Liver (tissue), 9 donors: ENCODE results near the gene PROS1. TPM values are rescaled to one million over a fixed set of nuclear protein-coding genes. Genes with fewer than 3 reads are reported as not detected.
"Not testable (repeated sequence)": the region's sequence is repeated elsewhere in the genome, so short reads cannot be mapped to it uniquely, and the experiment has no call there.

ENCODE experiments used
- DNase-seq: peaks from one replicate; pipeline ENCODE4 v3.0.0-alpha.2; 2017; ENCODE audit warnings: low spot score
- H3K27ac ChIP-seq, 2 donors: one replicate each; pipeline ENCODE4 v1.7.0; 2013; ENCODE audit warnings: inconsistent platforms in 2 of 2, low read length in 2 of 2, control low read depth in 1 of 2, low read depth in 1 of 2, mild to moderate bottlenecking in 1 of 2
- H3K27me3 ChIP-seq, 4 donors: one replicate each; pipeline versions ENCODE4 v1.6.1 to v1.7.0; 2013; ENCODE audit warnings: low read length in 3 of 4, inconsistent platforms in 1 of 4, mild to moderate bottlenecking in 1 of 4, moderate library complexity in 1 of 4; ENCODE audit not compliant: control insufficient read depth in 4 of 4, insufficient read depth in 4 of 4
- H3K36me3 ChIP-seq, 4 donors: one replicate each; pipeline versions ENCODE4 v1.6.1 to v1.7.0; 2013; ENCODE audit warnings: low read length in 3 of 4, mild to moderate bottlenecking in 3 of 4, low read depth in 1 of 4, moderate library complexity in 1 of 4; ENCODE audit not compliant: control insufficient read depth in 4 of 4, insufficient read depth in 3 of 4
- H3K4me1 ChIP-seq, 4 donors: one replicate each; pipeline versions ENCODE4 v1.6.1 to v1.7.0; 2013; ENCODE audit warnings: low read length in 3 of 4, mild to moderate bottlenecking in 3 of 4, moderate library complexity in 1 of 4; ENCODE audit not compliant: control insufficient read depth in 4 of 4, insufficient read depth in 4 of 4
- H3K4me3 ChIP-seq, 3 donors: one replicate each; pipeline versions ENCODE4 v1.6.1 to v1.7.0; 2013; ENCODE audit warnings: low read length in 3 of 3, control low read depth in 1 of 3, low read depth in 1 of 3, mild to moderate bottlenecking in 1 of 3
- H3K9ac ChIP-seq, 2 donors: one replicate each; pipeline ENCODE4 v1.7.0; 2013; ENCODE audit warnings: low read length in 2 of 2, mild to moderate bottlenecking in 2 of 2, moderate library complexity in 2 of 2, control low read depth in 1 of 2, low read depth in 1 of 2
- H3K9me3 ChIP-seq, 4 donors: one replicate each; pipeline versions ENCODE4 v1.6.1 to v1.7.0; 2013; ENCODE audit warnings: low read length in 3 of 4; ENCODE audit not compliant: control insufficient read depth in 4 of 4
- ATF3 ChIP-seq: IDR thresholded peaks from 2 replicates; pipeline ENCODE4 v1.6.1; 2016; ENCODE audit warnings: antibody characterized with exemption
- EGR1 ChIP-seq, 2 donors: IDR thresholded peaks; 2 replicates each; pipeline ENCODE4 v1.6.1; 2016 to 2018; ENCODE audit warnings: antibody characterized with exemption in 2 of 2, low read depth in 2 of 2
- FOXA1 ChIP-seq: IDR thresholded peaks from 2 replicates; pipeline ENCODE4 v1.6.1; 2016; ENCODE audit warnings: antibody characterized with exemption
- FOXA2 ChIP-seq: IDR thresholded peaks from 2 replicates; pipeline ENCODE4 v1.6.1; 2016; ENCODE audit warnings: antibody characterized with exemption
- HNF4A ChIP-seq, 2 donors: conservative IDR thresholded peaks; 2 replicates each; pipeline ENCODE4 v1.6.1; 2016; ENCODE audit warnings: antibody characterized with exemption in 2 of 2, mild to moderate bottlenecking in 2 of 2
- HNF4G ChIP-seq: IDR thresholded peaks from 2 replicates; pipeline ENCODE4 v1.6.1; 2016; ENCODE audit warnings: antibody characterized with exemption
- JUND ChIP-seq, 2 donors: IDR thresholded peaks; 2 replicates each; pipeline ENCODE4 v1.6.1; 2016; ENCODE audit warnings: antibody characterized with exemption in 2 of 2
- NR2F2 ChIP-seq: IDR thresholded peaks from 2 replicates; pipeline ENCODE4 v1.6.1; 2016; ENCODE audit warnings: antibody characterized with exemption
- SP1 ChIP-seq: IDR thresholded peaks from 2 replicates; pipeline ENCODE4 v1.6.1; 2018; ENCODE audit warnings: antibody characterized with exemption, mild to moderate bottlenecking
- TAF1 ChIP-seq: conservative IDR thresholded peaks from 2 replicates; pipeline ENCODE4 v1.6.1; 2016; ENCODE audit warnings: antibody characterized with exemption, mild to moderate bottlenecking
- YY1 ChIP-seq: IDR thresholded peaks from 2 replicates; pipeline ENCODE4 v1.6.1; 2016; ENCODE audit warnings: antibody characterized with exemption, mild to moderate bottlenecking
- WGBS: extraction: QIAGEN DNeasy Blood & Tissue Kit; methylation state at CpG from one replicate; pipeline ENCODE4 v1.1.7; 2013; 5-methylcytosine and 5-hydroxymethylcytosine counted together
- polyA plus RNA-seq, 2 donors: library from polyadenylated mRNA; stranded (reverse) in 1 of 2; unstranded in 1 of 2; fragments of 200-250 nt in 1 of 2; fragments of >200 nt in 1 of 2; fragmentation: Nextera tagmentation in 1 of 2; extraction: Ambion mirVana in 1 of 2; gene quantifications; one replicate each; pipeline versions ENCODE4 v1.2.1 to v1.2.3, GENCODE V29; 2013 to 2015
- total RNA-seq, 2 donors: library from RNA; depleted of rRNA; stranded (reverse); fragments of >200 nt; gene quantifications; one replicate each; pipeline ENCODE4 v1.2.3, GENCODE V29; 2014
- TF ChIP-seq, protein P1 (sequence below): fragments of 150-350 bp; IDR thresholded peaks from 2 replicates; pipeline ENCODE4 v1.5.1; 2017; ENCODE audit warnings: improper control_type of control experiment, low read depth, low read length; ENCODE audit not compliant: missing input control
- TF ChIP-seq, protein P2 (sequence below): IDR thresholded peaks from 2 replicates; pipeline ENCODE4 v1.6.1; 2016; ENCODE audit warnings: antibody characterized with exemption
- TF ChIP-seq, protein P3 (sequence below): IDR thresholded peaks from 2 replicates; pipeline ENCODE4 v1.6.1; 2016; ENCODE audit warnings: antibody characterized with exemption
- donor health status: healthy.
- donor health status: healthy.
- donor health status: healthy.
- donor health status: healthy.
- donor health status: healthy.

Gene PROS1
- total and polyA plus RNA-seq, 4 donors, result 88.9 to 252 (median 143) TPM

DNA sequence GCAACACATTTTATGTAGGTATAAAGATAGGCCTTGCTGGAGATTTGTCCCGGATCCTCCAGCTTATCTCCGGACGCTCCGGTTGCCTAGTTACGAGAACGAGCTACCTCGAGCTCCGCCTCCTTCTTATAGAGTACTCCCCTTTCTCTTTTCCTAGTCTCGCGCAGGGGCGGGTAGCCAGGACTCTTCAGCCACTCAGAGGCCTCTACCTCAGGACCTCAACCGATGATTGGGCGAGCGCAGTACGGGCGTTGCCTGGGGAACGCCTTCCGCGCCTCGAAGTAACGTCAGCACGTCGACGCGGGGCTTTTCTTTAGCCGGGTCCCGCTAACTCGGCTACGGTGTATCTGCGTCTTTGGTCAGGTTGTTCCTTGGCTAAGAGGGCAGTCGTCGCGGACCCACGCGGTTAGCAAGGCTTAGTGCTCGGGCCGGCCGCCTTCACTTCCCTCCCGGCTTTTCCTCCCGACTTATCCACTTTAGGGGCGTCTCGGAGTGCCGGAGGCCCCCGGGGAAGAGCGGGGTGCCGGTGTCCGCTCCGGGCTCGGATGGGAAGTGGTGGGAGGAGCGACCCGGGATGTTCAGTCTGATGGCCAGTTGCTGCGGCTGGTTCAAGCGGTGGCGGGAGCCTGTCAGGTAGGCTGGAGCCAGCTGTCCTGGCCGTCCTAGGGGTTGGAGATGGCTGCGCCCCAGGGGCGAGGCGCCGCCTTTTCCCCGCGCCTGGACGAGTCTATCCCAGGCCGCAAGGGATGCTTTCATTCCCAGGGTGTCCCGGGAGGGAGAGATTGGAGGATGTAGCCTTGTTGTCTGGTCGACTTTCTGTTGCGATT lies 6.4 kb upstream of the PROS1 start, which contains the start of gene ARL13B (continued):
- TF ChIP-seq, protein P1, sequence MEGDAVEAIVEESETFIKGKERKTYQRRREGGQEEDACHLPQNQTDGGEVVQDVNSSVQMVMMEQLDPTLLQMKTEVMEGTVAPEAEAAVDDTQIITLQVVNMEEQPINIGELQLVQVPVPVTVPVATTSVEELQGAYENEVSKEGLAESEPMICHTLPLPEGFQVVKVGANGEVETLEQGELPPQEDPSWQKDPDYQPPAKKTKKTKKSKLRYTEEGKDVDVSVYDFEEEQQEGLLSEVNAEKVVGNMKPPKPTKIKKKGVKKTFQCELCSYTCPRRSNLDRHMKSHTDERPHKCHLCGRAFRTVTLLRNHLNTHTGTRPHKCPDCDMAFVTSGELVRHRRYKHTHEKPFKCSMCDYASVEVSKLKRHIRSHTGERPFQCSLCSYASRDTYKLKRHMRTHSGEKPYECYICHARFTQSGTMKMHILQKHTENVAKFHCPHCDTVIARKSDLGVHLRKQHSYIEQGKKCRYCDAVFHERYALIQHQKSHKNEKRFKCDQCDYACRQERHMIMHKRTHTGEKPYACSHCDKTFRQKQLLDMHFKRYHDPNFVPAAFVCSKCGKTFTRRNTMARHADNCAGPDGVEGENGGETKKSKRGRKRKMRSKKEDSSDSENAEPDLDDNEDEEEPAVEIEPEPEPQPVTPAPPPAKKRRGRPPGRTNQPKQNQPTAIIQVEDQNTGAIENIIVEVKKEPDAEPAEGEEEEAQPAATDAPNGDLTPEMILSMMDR, result peak; percentile 5
- TF ChIP-seq NR2F2 (no peak), FOXA1 (no peak), JUND (IDR thresholded peaks at IDR 0.05) (peak; percentile 13 to 35), FOXA2 (no peak), HNF4G (no peak), SP1 (peak; percentile 76), YY1 (peak; percentile 56)

DNA sequence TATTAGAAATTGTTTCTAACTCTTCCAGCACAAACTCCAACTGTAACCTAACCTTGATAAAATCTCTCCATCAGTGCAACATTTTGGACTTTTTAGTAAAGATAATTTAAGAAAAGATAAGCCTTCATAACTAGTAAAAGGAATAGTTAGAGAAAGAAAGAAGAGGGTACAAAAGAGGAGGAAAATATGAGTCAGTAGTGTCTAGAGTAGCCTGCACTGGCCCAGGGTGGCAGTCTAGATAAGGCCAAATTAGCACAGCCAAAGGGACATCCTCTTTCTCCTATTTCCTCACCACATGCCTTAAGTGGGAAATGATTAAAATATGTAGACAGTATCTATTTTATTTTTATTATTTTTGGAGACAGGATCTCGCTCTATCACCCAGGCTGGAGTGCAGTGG lies 3.7 kb downstream of the PROS1 start:
- Histone ChIP-seq H3K27me3 (no peaks in the 10 kb centered on the region), H3K4me3 (no peak overlapping the region), H3K4me1 (peaks cover 1 to 11% (median 3%) of the 10 kb centered on the region in 4 donors), H3K27ac (no peak overlapping the region), H3K9me3 (no peaks in the 10 kb centered on the region), H3K9ac (no peak overlapping the region), H3K36me3 (peaks cover 0 to 8% (median 1%) of the 10 kb centered on the region in 4 donors)
- no peak for TF ChIP-seq EGR1 (IDR thresholded peaks at IDR 0.05; ENCODE audit: low read depth in 2 of 2)
- TF ChIP-seq JUND (IDR thresholded peaks at IDR 0.05), result peak in 1 of 2 donors; percentile 34
- DNase-seq, result no peak
- WGBS, result 86% methylated on average over 1 of the region's 1 CpG

DNA sequence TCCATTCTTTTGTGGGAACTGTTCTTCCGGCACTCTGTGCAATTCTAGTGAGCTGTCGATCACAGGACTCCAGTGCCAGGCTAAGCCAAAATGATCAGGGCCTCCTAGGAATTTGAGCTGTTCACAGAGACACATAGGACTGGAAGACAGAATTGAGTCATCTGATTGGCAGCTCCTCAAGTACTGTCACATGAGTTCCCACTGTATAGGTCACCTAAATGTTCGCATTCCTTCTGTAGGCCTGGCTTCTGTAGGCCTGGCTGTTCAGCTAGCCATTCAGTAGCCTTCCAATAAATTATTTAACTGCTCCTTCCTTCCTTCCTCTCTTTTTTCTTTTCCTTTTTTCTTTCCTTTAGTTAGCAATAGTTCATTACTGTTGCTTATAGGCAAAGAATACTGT lies 4.3 kb downstream of the PROS1 start:
- Histone ChIP-seq H3K27me3 (no peaks in the 10 kb centered on the region), H3K27ac (no peak overlapping the region), H3K4me1 (peaks cover 1 to 11% (median 3%) of the 10 kb centered on the region in 4 donors), H3K36me3 (peaks cover 0 to 8% (median 1%) of the 10 kb centered on the region in 4 donors), H3K9me3 (no peaks in the 10 kb centered on the region), H3K4me3 (no peak overlapping the region), H3K9ac (no peak overlapping the region)
- no peak for DNase-seq
- 87% methylated on average over 3 of the region's 3 CpGs for WGBS
- TF ChIP-seq EGR1 (IDR thresholded peaks at IDR 0.05; ENCODE audit: low read depth in 2 of 2), result no peak
- no peak for TF ChIP-seq FOXA1
- TF ChIP-seq JUND (IDR thresholded peaks at IDR 0.05), result no peak
- TF ChIP-seq, protein P2, sequence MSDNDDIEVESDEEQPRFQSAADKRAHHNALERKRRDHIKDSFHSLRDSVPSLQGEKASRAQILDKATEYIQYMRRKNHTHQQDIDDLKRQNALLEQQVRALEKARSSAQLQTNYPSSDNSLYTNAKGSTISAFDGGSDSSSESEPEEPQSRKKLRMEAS, result no peak
- no peak for TF ChIP-seq FOXA2
- TF ChIP-seq, protein P3, sequence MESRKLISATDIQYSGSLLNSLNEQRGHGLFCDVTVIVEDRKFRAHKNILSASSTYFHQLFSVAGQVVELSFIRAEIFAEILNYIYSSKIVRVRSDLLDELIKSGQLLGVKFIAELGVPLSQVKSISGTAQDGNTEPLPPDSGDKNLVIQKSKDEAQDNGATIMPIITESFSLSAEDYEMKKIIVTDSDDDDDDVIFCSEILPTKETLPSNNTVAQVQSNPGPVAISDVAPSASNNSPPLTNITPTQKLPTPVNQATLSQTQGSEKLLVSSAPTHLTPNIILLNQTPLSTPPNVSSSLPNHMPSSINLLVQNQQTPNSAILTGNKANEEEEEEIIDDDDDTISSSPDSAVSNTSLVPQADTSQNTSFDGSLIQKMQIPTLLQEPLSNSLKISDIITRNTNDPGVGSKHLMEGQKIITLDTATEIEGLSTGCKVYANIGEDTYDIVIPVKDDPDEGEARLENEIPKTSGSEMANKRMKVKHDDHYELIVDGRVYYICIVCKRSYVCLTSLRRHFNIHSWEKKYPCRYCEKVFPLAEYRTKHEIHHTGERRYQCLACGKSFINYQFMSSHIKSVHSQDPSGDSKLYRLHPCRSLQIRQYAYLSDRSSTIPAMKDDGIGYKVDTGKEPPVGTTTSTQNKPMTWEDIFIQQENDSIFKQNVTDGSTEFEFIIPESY, result no peak
- TF ChIP-seq HNF4A (conservative IDR thresholded peaks at IDR 0.05), result no peak
- no peak for TF ChIP-seq NR2F2
- TF ChIP-seq ATF3, result no peak
- TF ChIP-seq TAF1, result no peak
- no peak for TF ChIP-seq HNF4G

DNA sequence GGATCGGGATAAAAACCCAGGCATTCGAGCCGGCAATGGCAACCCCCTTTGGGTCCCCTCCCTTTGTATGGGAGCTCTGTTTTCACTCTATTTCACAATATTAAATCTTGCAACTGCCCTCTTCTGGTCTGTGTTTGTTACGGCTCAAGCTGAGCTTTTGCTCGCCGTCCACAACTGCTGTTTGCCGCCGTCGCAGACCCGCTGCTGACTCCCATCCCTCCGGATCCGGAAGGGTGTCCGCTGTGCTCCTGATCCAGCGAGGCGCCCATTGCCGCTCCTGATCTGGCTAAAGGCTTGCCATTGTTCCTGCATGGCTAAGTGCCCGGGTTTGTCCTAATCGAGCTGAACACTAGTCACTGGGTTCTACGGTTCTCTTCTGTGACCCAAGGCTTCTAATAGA lies 8.6 kb downstream of the PROS1 start:
- not testable (repeated sequence) for H3K9me3 ChIP-seq, DNase-seq, H3K27me3 ChIP-seq, H3K9ac ChIP-seq, H3K36me3 ChIP-seq, H3K4me3 ChIP-seq, H3K27ac ChIP-seq
- peaks cover 4 to 30% (median 20%) of the 10 kb centered on the region in 4 donors for H3K4me1 ChIP-seq
- 97% methylated on average over 19 of the region's 19 CpGs for WGBS
